ENCODE data around the gene CHD9. TPM values are rescaled to one million over a fixed set of nuclear protein-coding genes. Genes with fewer than 3 reads are reported as not detected.
A peak's percentile ranks its signal among the peaks of the same experiment; 100 is the strongest.

CHD9 gene
- total and polyA plus RNA-seq, 9 of the 15 experiments (the other 6 are each of a cell fraction or from before 2014, with no cell fraction given), result 29.0 to 69.3 (median 40.6) TPM

- TF ChIP-seq E2F8 (IDR thresholded peaks at IDR 0.05; ENCODE audit: low read depth, partially characterized antibody) (no peak), ETV1 (tag; conservative IDR thresholded peaks at IDR 0.05; ENCODE audit: low read depth) (peak; percentile 68), POLR2B (IDR thresholded peaks at IDR 0.05; ENCODE audit: low read depth, partially characterized antibody) (peak; percentile 44), PURB (CRISPR knock-in tag; IDR thresholded peaks at IDR 0.05; ENCODE audit: low read depth) (no peak), SP1 (CRISPR knock-in tag; IDR thresholded peaks at IDR 0.05) (no peak; the same call in 1 of the 2 replicates), NFYB (IDR thresholded peaks at IDR 0.05; ENCODE audit: extremely low read depth, insufficient read length) (no peak), ZNF277 (CRISPR knock-in tag; IDR thresholded peaks at IDR 0.05; ENCODE audit: borderline replicate concordance) (no peak), ZNF24 (IDR thresholded peaks at IDR 0.05) (no peak), BRF2 (IDR thresholded peaks at IDR 0.05; ENCODE audit: borderline replicate concordance, insufficient read depth, insufficient read length) (no peak), RBM22 (IDR thresholded peaks at IDR 0.05; ENCODE audit: low read depth, low read length, poor library complexity, severe bottlenecking) (no peak), ZKSCAN1 (IDR thresholded peaks at IDR 0.05; ENCODE audit: low read depth, low read length) (peak; percentile 100), BACH1 (tag; IDR thresholded peaks at IDR 0.05) (0 out of 2 replicates have a peak, but pooled peaks have one; percentile 9), HDAC1 (IDR thresholded peaks at IDR 0.05) (peak in 1 of 2 experiments; percentile 75; a peak in 2 of 4 replicates), ZNF444 (CRISPR knock-in tag; IDR thresholded peaks at IDR 0.05) (peak; percentile 76), EWSR1 (IDR thresholded peaks at IDR 0.05; ENCODE audit: borderline replicate concordance, low read depth, partially characterized antibody) (no peak), POLR2AphosphoS5 (IDR thresholded peaks at IDR 0.05; ENCODE audit: control insufficient read depth, insufficient read depth, low read depth, low read length) (peak; percentile 73; the same call in 1 of the 2 replicates)
- TF ChIP-seq, protein P1, sequence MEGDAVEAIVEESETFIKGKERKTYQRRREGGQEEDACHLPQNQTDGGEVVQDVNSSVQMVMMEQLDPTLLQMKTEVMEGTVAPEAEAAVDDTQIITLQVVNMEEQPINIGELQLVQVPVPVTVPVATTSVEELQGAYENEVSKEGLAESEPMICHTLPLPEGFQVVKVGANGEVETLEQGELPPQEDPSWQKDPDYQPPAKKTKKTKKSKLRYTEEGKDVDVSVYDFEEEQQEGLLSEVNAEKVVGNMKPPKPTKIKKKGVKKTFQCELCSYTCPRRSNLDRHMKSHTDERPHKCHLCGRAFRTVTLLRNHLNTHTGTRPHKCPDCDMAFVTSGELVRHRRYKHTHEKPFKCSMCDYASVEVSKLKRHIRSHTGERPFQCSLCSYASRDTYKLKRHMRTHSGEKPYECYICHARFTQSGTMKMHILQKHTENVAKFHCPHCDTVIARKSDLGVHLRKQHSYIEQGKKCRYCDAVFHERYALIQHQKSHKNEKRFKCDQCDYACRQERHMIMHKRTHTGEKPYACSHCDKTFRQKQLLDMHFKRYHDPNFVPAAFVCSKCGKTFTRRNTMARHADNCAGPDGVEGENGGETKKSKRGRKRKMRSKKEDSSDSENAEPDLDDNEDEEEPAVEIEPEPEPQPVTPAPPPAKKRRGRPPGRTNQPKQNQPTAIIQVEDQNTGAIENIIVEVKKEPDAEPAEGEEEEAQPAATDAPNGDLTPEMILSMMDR (IDR thresholded peaks at IDR 0.05 in 2 of 3, conservative IDR thresholded peaks at IDR 0.05 in 1 of 3; ENCODE audit: insufficient read depth in 2 of 3, low read depth in 1 of 3, low read length in 3 of 3), result 0 out of 6 replicates have a peak, but pooled peaks of 1 of the 3 experiments have one; percentile 6
These were observed 975 bp downstream of the CHD9 start (continued) for GRCh38 chr16:53055541-53056391.
